Measurements from ENCODE around the gene PLXNA4.

PLXNA4 gene

GRCh38 chr7:132292803-132293202 is 283.5 kb downstream of the PLXNA4 start:
- no peak for DNase-seq

DNA sequence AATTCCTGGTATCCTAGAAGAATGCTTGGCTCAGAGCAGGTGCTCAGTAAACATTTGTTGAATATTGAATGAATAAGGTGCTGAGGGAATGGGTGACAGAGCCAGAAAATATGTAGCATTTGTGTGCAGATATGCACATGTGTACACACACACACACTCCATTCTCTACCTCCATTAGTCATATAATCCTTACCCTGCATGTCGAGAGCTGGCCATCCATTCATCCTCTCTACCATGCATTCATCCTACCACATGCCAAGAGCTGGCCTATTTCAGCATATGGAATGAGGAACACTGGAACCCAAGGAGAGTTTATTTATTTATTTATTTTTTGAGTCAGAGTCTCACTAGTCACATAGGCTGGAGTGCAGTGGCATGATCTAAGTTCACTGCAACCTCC is 284.8 kb downstream of the PLXNA4 start:
- no peak for DNase-seq

DNA sequence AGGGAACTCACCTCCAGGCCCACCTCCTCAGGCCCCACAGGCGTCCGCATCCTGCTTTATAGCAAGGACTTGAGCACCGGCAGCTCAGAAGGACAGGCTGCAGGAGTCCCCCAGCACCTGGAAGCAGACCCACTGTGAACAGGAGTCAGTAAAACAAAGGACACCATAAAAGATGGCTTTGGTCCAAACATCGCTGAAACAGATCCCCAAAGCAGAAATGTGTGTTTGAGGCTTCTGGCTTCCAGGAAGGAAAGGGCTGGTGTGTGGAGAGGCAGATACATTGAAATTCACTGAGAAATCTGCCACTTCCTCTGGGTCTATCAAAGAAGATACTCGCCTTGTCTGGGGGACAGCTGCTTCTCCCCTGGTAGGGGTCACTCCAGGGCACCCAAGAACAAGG is 286.2 kb downstream of the PLXNA4 start:
- DNase-seq, result no peak

DNA sequence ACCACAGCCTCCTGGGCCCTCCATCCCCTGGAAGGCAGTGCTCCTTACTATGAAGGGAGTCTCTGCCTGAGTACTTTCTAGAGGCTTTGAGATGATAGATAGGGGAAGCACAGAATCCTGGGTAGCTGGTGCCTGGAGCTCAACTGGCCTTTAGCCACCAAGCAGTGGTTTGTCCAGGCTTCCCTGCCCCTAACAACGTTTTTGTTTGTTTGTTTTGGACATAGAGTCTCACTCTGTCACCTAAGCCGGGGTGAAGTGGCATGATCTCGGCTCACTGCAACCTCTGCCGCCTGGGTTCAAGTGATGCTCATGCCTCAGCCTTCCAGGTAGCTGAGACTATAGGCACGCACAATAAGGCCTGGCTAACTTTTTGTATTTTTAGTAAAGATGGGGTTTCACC is 289.4 kb downstream of the PLXNA4 start:
- DNase-seq, result no peak

- no peak for DNase-seq
Observed at GRCh38 chr7:132280335-132280734, 295.9 kb downstream of the PLXNA4 start.

DNA sequence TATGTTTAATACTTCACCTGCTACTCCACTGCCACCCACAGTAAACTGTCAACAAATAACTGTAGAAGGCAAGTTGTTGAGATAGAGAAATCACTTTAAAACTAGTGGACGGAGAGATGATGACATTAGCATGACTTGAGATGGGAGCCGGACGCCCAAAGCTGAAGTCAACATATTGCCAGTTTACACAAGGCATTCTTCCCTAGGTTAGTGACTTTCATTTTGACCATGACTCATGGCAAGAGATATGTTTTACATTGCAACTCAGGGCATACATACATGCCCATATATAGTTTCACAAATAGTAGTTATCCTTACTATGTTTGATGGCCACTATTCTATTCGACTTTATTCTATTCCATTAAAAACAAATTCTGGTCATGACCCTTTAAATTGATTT is 296.6 kb downstream of the PLXNA4 start:
- no peak for DNase-seq

GRCh38 chr7:132276976-132277725 is 299.1 kb downstream of the PLXNA4 start:
- DNase-seq, result no peak

GRCh38 chr7:132276234-132276630 is 300.0 kb downstream of the PLXNA4 start:
- no peak for DNase-seq

DNA sequence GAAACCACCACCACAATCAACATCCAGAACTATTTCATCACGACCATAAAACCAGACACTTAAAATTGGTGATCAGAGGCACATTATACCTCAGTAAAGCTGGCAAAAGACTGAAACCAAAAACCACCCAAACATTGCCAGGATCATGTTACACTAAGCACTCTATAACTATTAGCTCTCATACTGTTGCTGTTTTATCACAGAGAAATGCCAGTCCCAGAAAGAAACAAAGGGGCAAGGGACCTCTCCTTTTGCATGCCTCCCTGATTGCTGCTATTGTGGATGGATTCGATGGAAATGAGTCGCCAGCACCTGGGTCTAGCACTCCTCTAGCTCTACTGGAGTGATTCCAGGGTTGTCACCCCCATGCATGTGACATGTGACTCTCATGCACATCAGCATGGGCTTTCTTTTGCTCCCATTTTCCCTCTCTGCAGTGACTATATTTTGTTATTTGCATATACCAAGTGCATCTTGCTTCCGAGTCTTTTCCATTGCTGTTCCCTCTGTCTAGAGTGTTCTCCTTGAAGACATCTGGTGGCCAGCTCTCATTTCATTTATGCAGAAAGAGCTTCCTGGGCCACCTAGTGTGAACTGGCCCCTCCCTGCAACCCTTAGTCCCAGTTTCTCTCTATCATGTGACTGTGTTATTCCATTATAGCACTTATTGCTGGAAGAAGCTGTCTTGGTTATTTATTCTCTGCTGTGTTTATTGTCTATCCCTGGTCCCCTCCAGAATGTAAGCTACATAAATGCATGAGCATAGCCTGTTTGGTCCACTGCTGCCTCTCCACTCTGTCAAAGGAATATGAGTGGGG is 300.6 kb downstream of the PLXNA4 start:
- DNase-seq, result no peak

- DNase-seq, result no peak
Observed at GRCh38 chr7:132272763-132273371, 303.4 kb downstream of the PLXNA4 start.

- DNase-seq, result no peak
Observed at GRCh38 chr7:132270517-132270916, 305.8 kb downstream of the PLXNA4 start.

DNA sequence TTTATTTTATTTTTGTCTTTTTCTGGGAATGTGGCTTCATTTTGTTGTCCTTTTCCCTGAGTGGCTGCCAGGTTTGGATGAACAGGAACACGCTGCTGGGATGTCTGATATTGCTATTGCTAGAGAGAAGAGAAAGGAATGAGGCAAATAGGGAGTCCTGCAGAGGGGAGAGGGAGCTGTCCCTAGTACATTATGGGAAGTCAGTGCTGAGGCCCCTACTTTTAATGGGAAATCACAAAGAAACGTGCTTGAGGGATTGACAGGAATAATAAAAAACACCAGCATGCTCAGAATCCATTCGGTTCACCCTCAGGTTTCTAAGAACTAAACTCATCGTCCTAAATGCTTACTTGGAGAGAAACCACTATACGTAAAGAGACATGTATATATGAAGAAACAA is 306.6 kb downstream of the PLXNA4 start:
- DNase-seq, result no peak

- DNase-seq, result no peak
Observed at GRCh38 chr7:132263151-132263550, 313.1 kb downstream of the PLXNA4 start.

GRCh38 chr7:132262160-132262470 is 314.2 kb downstream of the PLXNA4 start:
- DNase-seq, result no peak

DNA sequence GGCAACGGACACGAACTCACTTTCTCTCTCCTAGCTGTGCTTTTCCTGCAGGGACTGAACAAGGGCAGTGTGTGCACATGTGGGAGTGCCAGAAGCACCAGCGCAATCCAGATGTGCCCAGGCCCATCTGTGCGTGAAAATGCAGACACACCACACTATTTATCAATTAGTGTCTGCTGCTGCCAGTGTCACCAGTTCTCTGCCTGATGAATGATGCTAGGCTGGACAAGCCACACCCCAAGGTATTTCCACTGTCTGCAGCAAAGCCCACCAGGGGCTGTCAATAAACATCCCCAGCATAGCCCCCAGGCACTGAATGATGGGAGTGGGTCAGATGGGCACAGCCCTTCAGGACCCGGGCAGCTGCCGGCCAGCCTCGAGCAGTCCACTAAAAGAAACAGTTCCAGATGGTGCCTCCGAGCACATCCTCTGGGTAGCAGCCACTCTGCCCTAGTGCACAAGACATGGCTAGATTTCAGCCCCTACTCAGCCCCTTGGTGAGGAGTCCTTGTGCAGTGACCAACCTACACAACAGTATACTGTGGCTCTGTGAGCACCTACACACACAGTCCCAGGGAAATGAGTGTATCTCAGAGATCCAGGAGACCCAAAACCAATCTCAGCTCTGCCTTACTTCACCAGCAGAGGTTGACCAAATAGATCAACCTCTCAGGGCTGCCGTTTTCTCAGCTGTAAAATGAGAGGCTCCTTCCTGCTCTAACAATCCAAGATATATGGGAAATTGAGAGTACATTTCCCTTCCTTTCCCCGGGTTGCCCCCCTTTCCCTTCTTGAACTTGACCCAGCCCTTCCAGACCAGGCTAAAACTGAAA is 314.7 kb downstream of the PLXNA4 start:
- DNase-seq, result no peak

DNA sequence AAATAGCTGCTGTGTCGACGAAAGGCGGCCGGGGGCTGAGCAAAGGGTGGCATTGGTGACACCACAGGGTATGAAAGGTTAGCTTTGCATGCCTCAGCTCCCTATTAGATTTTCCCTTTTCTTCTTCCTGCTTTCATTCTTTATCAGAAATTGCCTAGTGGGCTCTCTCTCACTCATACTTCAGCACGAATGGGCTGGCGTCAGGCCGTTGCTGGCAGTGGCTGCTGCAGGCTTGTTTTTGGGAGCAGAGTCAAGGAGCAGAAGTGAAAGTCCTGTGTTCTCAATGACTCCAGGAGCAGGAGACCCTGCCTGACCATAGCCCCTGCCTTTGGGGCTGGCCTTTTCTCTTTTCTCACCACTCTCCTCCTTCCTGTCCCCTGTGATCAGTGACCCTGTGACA is 318.0 kb downstream of the PLXNA4 start:
- no peak for DNase-seq

DNA sequence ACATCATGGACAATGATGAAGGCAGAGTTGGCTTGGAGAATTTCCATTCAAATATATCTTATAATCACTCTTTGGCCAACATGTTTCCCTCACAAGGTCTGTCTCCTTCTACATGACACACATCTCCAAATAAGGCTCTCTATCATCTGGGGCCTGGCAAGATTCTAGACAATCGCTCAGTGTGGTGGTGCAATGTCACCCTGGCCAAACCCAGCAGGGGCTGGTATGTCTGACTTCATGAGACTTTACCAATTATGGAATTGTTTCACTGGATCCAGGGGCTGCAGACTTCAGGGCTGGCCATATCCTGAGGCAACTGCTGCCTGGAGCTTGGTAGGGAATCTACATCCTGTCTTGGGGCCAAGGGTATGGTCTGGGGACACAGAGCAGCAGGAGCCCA is 319.0 kb downstream of the PLXNA4 start:
- DNase-seq, result no peak

- DNase-seq, result no peak
Observed at GRCh38 chr7:132256721-132257212, 319.5 kb downstream of the PLXNA4 start.

- DNase-seq, result no peak
Observed at GRCh38 chr7:132255898-132256297, 320.4 kb downstream of the PLXNA4 start.

- DNase-seq, result no peak
Observed at GRCh38 chr7:132255115-132255797, 321.0 kb downstream of the PLXNA4 start.

DNA sequence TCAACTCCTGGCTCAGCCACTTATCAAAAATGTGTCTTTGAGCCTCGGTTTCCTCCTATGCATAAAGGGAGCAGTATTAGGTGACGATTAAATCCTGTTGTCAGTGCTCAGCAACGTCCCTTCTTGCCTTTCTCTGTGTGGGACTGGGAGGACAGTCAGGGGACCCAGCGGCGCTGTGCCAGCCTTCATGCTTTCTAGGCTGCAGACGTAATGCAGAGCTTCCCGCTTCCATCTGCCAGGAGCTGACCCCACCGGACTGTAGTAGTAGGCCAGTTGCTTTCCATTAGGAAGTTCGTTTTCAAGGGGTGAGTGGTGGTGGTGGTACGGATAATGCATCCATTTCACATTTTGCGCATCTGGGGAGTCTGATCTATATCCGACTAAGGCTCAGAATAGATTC is 321.8 kb downstream of the PLXNA4 start:
- no peak for DNase-seq

DNA sequence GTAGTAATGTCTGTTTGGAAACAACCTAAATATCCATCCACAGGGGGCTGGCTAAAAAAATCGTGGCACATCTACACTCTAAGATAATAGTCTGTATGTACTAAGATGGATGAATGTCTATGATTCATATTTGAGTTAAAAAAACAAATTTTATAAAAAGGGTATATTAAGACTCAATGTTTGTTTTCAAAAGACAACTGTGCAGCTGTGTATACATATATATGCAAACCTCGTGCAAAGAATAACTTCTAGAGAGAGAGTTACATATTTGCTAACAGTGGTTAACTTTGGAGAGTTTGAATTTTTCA is 323.5 kb downstream of the PLXNA4 start:
- DNase-seq, result no peak

DNA sequence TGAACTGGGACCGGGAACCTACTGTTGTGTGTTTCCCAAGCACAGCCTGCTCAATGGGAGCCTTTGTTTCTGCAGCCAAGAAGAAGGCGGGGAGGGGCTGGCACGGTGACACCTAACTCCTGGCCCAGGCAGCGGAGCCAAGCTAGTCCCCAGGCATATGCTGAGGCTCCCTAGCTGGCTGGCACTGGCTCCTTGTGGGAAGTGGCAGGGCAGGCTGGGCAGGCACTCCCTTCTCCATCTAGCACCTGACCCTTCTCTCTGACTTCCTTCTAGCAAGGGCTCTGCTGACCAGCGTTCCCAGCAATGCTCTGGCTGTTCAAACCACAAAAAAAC is 325.0 kb downstream of the PLXNA4 start:
- no peak for DNase-seq
